Motor neuron (in vitro differentiated cells): ENCODE measurements around the gene CYLC2. TPM values are rescaled to one million over a fixed set of nuclear protein-coding genes. Genes with fewer than 3 reads are reported as not detected.

Experiments
- ATAC-seq, 8 experiments: fragments of 200-7000 bp; cut with Tn5 transposase; replicated peaks in 6 of 8; 2 replicates each; pipeline ENCODE4 v1.8.0; 2021; ENCODE audit warnings: mild to moderate bottlenecking in 8 of 8, moderate library complexity in 8 of 8
- H3K27ac ChIP-seq, 2 donors: fragments of 250-450 bp; sonication (Bioruptor Pico); 2 replicates each; pipeline ENCODE4 v1.9.0; 2021; ENCODE audit warnings: antibody characterized with exemption in 2 of 2, mild to moderate bottlenecking in 2 of 2, moderate library complexity in 1 of 2
- H3K4me1 ChIP-seq, 2 donors: fragments of 250-450 bp; sonication (Bioruptor Pico); replicated peaks in 1 of 2; 2 replicates each; pipeline ENCODE4 v1.6.1; 2021; ENCODE audit warnings: antibody characterized with exemption in 2 of 2, mild to moderate bottlenecking in 2 of 2, moderate library complexity in 1 of 2
- H3K4me3 ChIP-seq, 5 donors: fragments of 250-450 bp; sonication (Bioruptor Pico); 2 replicates each; pipeline ENCODE4 v1.9.0; 2021; ENCODE audit warnings: antibody characterized with exemption in 5 of 5, mild to moderate bottlenecking in 5 of 5, moderate library complexity in 4 of 5
- WGBS, 10 experiments: fragments of 450-650 bp; shearing (Covaris generic); methylation state at CpG; one replicate each; pipeline ENCODE4 v1.0.0; 2022; 5-methylcytosine and 5-hydroxymethylcytosine counted together
- in situ Hi-C, 9 experiments: fragments of 400-800 bp; cut with MboI; loops; one replicate each; pipeline ENCODE4 v1.15.0; 2021; ENCODE audit warnings: low sequenced_read_pairs in 9 of 9, low pct_unique_long_range_greater_than_20kb in 2 of 9; ENCODE audit not compliant: unreplicated experiment in 9 of 9
- total RNA-seq, 8 experiments: library from RNA; unstranded; fragments of 300-600 nt; gene quantifications; 2 replicates each; pipeline versions ENCODE4 v1.2.3 to v1.2.4, GENCODE V29; 2022

Gene CYLC2
- under 1 TPM in 2 of 8 experiments, not detected in 6; 0.38 to 0.52 TPM for total RNA-seq

GRCh38 chr9:102995033-102995432 is at the start of gene CYLC2:
CYLC2 (plus strand) TSS chr9:102995333; CDS start chr9:102995381, 48 bp downstream.
- H3K4me1 ChIP-seq, result no peaks in the 10 kb centered on the region
- H3K4me3 ChIP-seq, result no peak within 1 kb of the TSS
- no peak for ATAC-seq
- no peak within 1 kb of the TSS for H3K27ac ChIP-seq
- in situ Hi-C loops, result no loop called here

- Histone ChIP-seq H3K27ac (no peak overlapping the region), H3K4me3 (no peak overlapping the region), H3K4me1 (no peaks in the 10 kb centered on the region)
- WGBS, 10 experiments, result 0 to 63% (median 20%) methylated on average over 1 to 2 of the region's 2 CpGs; no CpG with 5 or more reads in 2 of the 10 experiments
- ATAC-seq, result peak in 1 of 8 experiments; percentile 27
- in situ Hi-C loops, result no loop called here
Measured at GRCh38 chr9:102950346-102950745, 44.8 kb upstream of the CYLC2 start.

- 20 to 100% (median 67%) methylated on average over 1 to 5 of the region's 7 CpGs; no CpG with 5 or more reads in 3 of the 10 experiments for WGBS, 10 experiments
- Histone ChIP-seq H3K4me1 (no peaks in the 10 kb centered on the region), H3K27ac (no peak overlapping the region), H3K4me3 (no peak overlapping the region)
- in situ Hi-C loops, result no loop called here
- no peak for ATAC-seq
Measured at GRCh38 chr9:102966999-102967398, 28.1 kb upstream of the CYLC2 start.

GRCh38 chr9:102967979-102968378 is 27.2 kb upstream of the CYLC2 start:
- Histone ChIP-seq H3K4me1 (no peaks in the 10 kb centered on the region), H3K4me3 (no peak overlapping the region), H3K27ac (no peak overlapping the region)
- in situ Hi-C loops, result no loop called here
- no peak for ATAC-seq
- WGBS, 10 experiments, result 80% methylated on average over 1 of the region's 2 CpGs; no CpG with 5 or more reads in 9 of the 10 experiments

- no peak overlapping the region for H3K27ac ChIP-seq
- no peak for ATAC-seq
- no peaks in the 10 kb centered on the region for H3K4me1 ChIP-seq
- H3K4me3 ChIP-seq, result no peak overlapping the region
- in situ Hi-C loops, result no loop called here
- WGBS, 10 experiments, result 0 to 90% (median 43%) methylated on average over 1 to 2 of the region's 2 CpGs; no CpG with 5 or more reads in 2 of the 10 experiments
Measured at GRCh38 chr9:102972780-102973179, 22.4 kb upstream of the CYLC2 start.

- no peak for ATAC-seq
- H3K27ac ChIP-seq, result no peak overlapping the region
- in situ Hi-C loops, result no loop called here
- no peaks in the 10 kb centered on the region for H3K4me1 ChIP-seq
- WGBS, 10 experiments, result 0 to 90% (median 29%) methylated on average over 1 of the region's 1 CpG; no CpG with 5 or more reads in 3 of the 10 experiments
- no peak overlapping the region for H3K4me3 ChIP-seq
Measured at GRCh38 chr9:102974530-102974929, 20.6 kb upstream of the CYLC2 start.

GRCh38 chr9:102975251-102975650 is 19.9 kb upstream of the CYLC2 start:
- Histone ChIP-seq H3K4me3 (no peak overlapping the region), H3K27ac (no peak overlapping the region), H3K4me1 (no peaks in the 10 kb centered on the region)
- WGBS, 10 experiments, result 13 to 100% (median 73%) methylated on average over 1 to 4 of the region's 4 CpGs; no CpG with 5 or more reads in 3 of the 10 experiments
- in situ Hi-C loops, result no loop called here
- ATAC-seq, result no peak

- in situ Hi-C loops, result no loop called here
- Histone ChIP-seq H3K4me3 (no peak overlapping the region), H3K4me1 (no peaks in the 10 kb centered on the region), H3K27ac (no peak overlapping the region)
- ATAC-seq, result no peak
- WGBS, 10 experiments, result 14 to 73% (median 44%) methylated on average over 1 to 2 of the region's 3 CpGs; no CpG with 5 or more reads in 6 of the 10 experiments
Measured at GRCh38 chr9:102985162-102985895, 9.8 kb upstream of the CYLC2 start.

GRCh38 chr9:102986425-102986824 is 8.7 kb upstream of the CYLC2 start:
- Histone ChIP-seq H3K27ac (no peak overlapping the region), H3K4me1 (no peaks in the 10 kb centered on the region), H3K4me3 (no peak overlapping the region)
- in situ Hi-C loops, result no loop called here
- whole genome bisulfite sequencing, 10 experiments, result no CpG with 5 or more reads among the region's 1 CpG
- no peak for ATAC-seq

- Histone ChIP-seq H3K27ac (no peak overlapping the region), H3K4me3 (no peak overlapping the region), H3K4me1 (no peaks in the 10 kb centered on the region)
- WGBS, 10 experiments, result 0 to 100% (median 67%) methylated on average over 1 of the region's 1 CpG
- ATAC-seq, result no peak
- in situ Hi-C loops, result no loop called here
Measured at GRCh38 chr9:103003689-103004088, 8.6 kb downstream of the CYLC2 start.

- in situ Hi-C loops, result no loop called here
- 56 to 100% (median 86%) methylated on average over 2 to 3 of the region's 3 CpGs; no CpG with 5 or more reads in 4 of the 10 experiments for WGBS, 10 experiments
Measured at GRCh38 chr9:103014242-103014641, 19.1 kb downstream of the CYLC2 start.

GRCh38 chr9:103025796-103026195 is 30.7 kb downstream of the CYLC2 start:
- H3K27ac ChIP-seq, result no peak overlapping the region
- WGBS, 10 experiments, result 0 to 100% (median 39%) methylated on average over 1 to 2 of the region's 2 CpGs; no CpG with 5 or more reads in 2 of the 10 experiments

More at GRCh38 chr9:103014242-103014641, 19.1 kb downstream of the CYLC2 start:
- Histone ChIP-seq H3K4me3 (no peak overlapping the region), H3K27ac (no peak overlapping the region), H3K4me1 (no peaks in the 10 kb centered on the region)
- no peak for ATAC-seq

GRCh38 chr9:103037508-103038477 is 42.7 kb downstream of the CYLC2 start:
- in situ Hi-C loops, result no loop called here
- Histone ChIP-seq H3K4me3 (no peak overlapping the region), H3K27ac (no peak overlapping the region), H3K4me1 (no peaks in the 10 kb centered on the region)
- peak in 1 of 8 experiments; percentile 24 for ATAC-seq
- WGBS, 10 experiments, result 0 to 100% (median 60%) methylated on average over 1 to 3 of the region's 4 CpGs; no CpG with 5 or more reads in 4 of the 10 experiments

More at GRCh38 chr9:103025796-103026195, 30.7 kb downstream of the CYLC2 start:
- in situ Hi-C loops, result no loop called here
- H3K4me1 ChIP-seq, result no peaks in the 10 kb centered on the region
- H3K4me3 ChIP-seq, result no peak overlapping the region
- ATAC-seq, result no peak
